Left renal pelvis (tissue), 4 donors: Measurements from ENCODE around the gene SUN5. TPM values are rescaled to one million over a fixed set of nuclear protein-coding genes. Genes with fewer than 3 reads are reported as not detected.

Experiments
- DNase-seq, 4 donors: peaks; one replicate each; pipeline ENCODE4 v3.0.0-alpha.2; 2013; ENCODE audit warnings: low read depth in 4 of 4, low spot score in 3 of 4
- polyA plus RNA-seq, 4 donors: library from polyadenylated mRNA; unstranded; fragments of 120-200 nt; gene quantifications; one replicate each; pipeline ENCODE4 v1.2.1, GENCODE V29; 2013; ENCODE audit not compliant: insufficient read length in 4 of 4

The SUN5 gene
- polyA plus RNA-seq, 4 donors = not detected

DNA sequence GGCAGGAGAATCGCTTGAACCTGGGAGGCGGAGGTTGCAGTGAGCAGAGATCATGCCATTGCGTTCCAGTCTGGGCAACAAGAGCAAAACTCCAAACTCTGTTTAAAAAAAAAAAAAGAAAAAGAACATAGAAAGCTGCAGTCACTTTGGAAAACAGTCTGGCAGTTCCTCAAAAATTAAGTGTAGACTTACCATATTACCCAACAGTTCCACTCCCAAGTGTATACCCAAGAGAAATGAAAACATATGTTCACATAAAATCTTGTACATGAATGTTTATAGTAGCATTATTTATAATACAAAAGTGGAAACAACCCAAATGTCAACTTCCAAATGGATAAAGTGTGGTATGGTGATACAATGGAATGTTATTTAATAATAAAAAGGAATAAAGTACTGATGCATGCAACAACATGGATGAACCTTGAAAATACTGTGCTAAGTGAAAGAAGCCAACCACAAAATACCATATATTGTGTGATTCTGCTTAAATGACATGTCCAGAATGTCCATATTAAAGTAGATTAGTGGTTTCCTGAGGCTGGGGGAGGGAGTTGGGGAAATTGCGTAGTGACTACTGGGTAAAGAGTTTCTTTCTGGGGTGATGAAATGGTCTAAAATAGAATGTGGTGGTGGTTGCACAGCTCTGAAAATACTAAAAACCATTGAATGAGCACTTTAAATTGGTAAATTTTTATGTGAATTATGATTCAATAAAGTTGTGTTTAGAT is 62.9 kb downstream of the SUN5 start:
- DNase-seq = no peak

DNA sequence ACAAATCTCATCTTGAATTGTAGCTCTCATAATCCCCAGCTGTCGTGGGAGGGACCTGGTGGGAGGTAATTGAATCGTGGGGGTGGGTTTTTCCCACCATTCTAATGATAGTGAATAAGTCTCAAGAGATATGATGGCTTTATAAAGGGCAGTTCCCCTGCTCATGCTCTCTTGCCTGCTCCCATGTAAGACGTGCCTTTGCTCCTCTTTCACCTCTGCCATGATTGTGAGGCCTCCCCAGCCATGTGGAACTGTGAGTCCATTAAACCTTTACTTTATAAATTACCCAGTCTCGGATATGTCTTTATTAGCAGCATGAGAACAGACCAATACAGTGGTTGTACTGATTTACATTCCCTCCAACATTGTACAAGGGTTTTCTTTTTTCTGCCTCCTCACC is 69.7 kb downstream of the SUN5 start:
- DNase-seq = no peak

Other genes with a start within 250 kb of the SUN5 start
- gene DNMT3B, start 242.0 kb downstream of the SUN5 start, polyA plus RNA-seq = 1 to 10 TPM; 3.8 to 8.7 (median 7.1) TPM
- 100 to 1,000 TPM in 2 of 4 donors, 10 to 100 TPM in 2; 88.4 to 137 (median 109) TPM for gene MAPRE1, start 184.5 kb downstream of the SUN5 start, polyA plus RNA-seq
- under 1 TPM in 3 of 4 donors, not detected in 1; 0.20 to 0.29 (median 0.20) TPM for gene EFCAB8, start 145.5 kb downstream of the SUN5 start, polyA plus RNA-seq
- not detected for gene BPIFB2, start 3.3 kb upstream of the SUN5 start, polyA plus RNA-seq
- not detected for gene BPIFB6, start 27.2 kb upstream of the SUN5 start, polyA plus RNA-seq
- gene BPIFB3, start 49.5 kb upstream of the SUN5 start, polyA plus RNA-seq = not detected
- not detected for gene BPIFB4, start 75.2 kb upstream of the SUN5 start, polyA plus RNA-seq
- gene BPIFA2, start 163.7 kb upstream of the SUN5 start, polyA plus RNA-seq = not detected
- gene BPIFA3, start 212.9 kb upstream of the SUN5 start, polyA plus RNA-seq = not detected
- gene BPIFA1, start 231.6 kb upstream of the SUN5 start, polyA plus RNA-seq = not detected